HG03558 (cell line): Measurements from ENCODE around the gene PCED1B.
"Not testable (repeated sequence)": the region's sequence is repeated elsewhere in the genome, so short reads cannot be mapped to it uniquely, and the experiment has no call there.

ENCODE experiments used
- ATAC-seq: cut with Tn5 transposase; IDR thresholded peaks from one replicate; pipeline ENCODE4 v1.9.1; 2021; ENCODE audit warnings: moderate number of reproducible peaks; ENCODE audit not compliant: unreplicated experiment; ENCODE audit errors: extremely low read depth

The PCED1B gene

GRCh38 chr12:47158792-47159191 is 79.4 kb downstream of the PCED1B start:
- ATAC-seq, result no peak

- no peak for ATAC-seq
Observed at GRCh38 chr12:47159348-47159747, 79.9 kb downstream of the PCED1B start.

GRCh38 chr12:47160316-47161244 is 81.2 kb downstream of the PCED1B start:
- no peak for ATAC-seq

GRCh38 chr12:47164116-47164515 is 84.7 kb downstream of the PCED1B start:
- ATAC-seq, result no peak

- no peak for ATAC-seq
Observed at GRCh38 chr12:47164724-47165439, 85.5 kb downstream of the PCED1B start.

- no peak for ATAC-seq
Observed at GRCh38 chr12:47165934-47166333, 86.5 kb downstream of the PCED1B start.

- ATAC-seq, result no peak
Observed at GRCh38 chr12:47166365-47166764, 86.9 kb downstream of the PCED1B start.

- ATAC-seq, result not testable (repeated sequence)
Observed at GRCh38 chr12:47170281-47170680, 90.9 kb downstream of the PCED1B start.

GRCh38 chr12:47178014-47178413 is 98.6 kb downstream of the PCED1B start:
- ATAC-seq, result no peak

- ATAC-seq, result not testable (repeated sequence)
Observed at GRCh38 chr12:47182164-47182938, 102.9 kb downstream of the PCED1B start.

GRCh38 chr12:47184229-47184628 is 104.8 kb downstream of the PCED1B start:
- ATAC-seq, result no peak

GRCh38 chr12:47184813-47185212 is 105.4 kb downstream of the PCED1B start:
- ATAC-seq, result no peak

GRCh38 chr12:47186246-47186645 is 106.8 kb downstream of the PCED1B start:
- ATAC-seq, result no peak

- ATAC-seq, result no peak
Observed at GRCh38 chr12:47188576-47189441, 109.4 kb downstream of the PCED1B start.

GRCh38 chr12:47189728-47190127 is 110.3 kb downstream of the PCED1B start:
- ATAC-seq, result no peak

- ATAC-seq, result no peak
Observed at GRCh38 chr12:47190271-47190750, 110.9 kb downstream of the PCED1B start.

GRCh38 chr12:47190905-47191304 is 111.5 kb downstream of the PCED1B start:
- no peak for ATAC-seq

GRCh38 chr12:47192051-47192450 is 112.6 kb downstream of the PCED1B start:
- ATAC-seq, result no peak

GRCh38 chr12:47193066-47193465 is 113.6 kb downstream of the PCED1B start:
- ATAC-seq, result no peak

GRCh38 chr12:47194501-47194900 is 115.1 kb downstream of the PCED1B start:
- ATAC-seq, result no peak
